IMR-90 (cell line): ENCODE measurements around the gene SELENOH. TPM values are rescaled to one million over a fixed set of nuclear protein-coding genes. Genes with fewer than 3 reads are reported as not detected.

Experiments
- ATAC-seq: fragments of 200-7000 bp; cut with Tn5 transposase; 2 replicates; pipeline ENCODE4 v1.9.1; 2020; ENCODE audit warnings: low read depth, mild to moderate bottlenecking, moderate library complexity
- BruUV-seq: library from RNA; stranded (reverse); fragments of 400-500 nt; replicated peaks from 2 replicates; lab custom pipeline; 2021; lab: Mats Ljungman, UMichigan
- CTCF ChIA-PET: fragments of 300-600 bp; formaldehyde crosslinking; extraction: SDS; loops from one replicate; lab custom pipeline; 2021; ENCODE audit warnings: antibody characterized with exemption; lab: Yijun Ruan, JAX
- POLR2A ChIA-PET: fragments of 300-600 bp; sonication (Branson Sonifier 250); formaldehyde crosslinking; loops from one replicate; lab custom pipeline; 2022; ENCODE audit warnings: antibody characterized with exemption; ENCODE audit not compliant: unreplicated experiment; lab: Charles Lee
- DNase-seq: peaks from one replicate; pipeline ENCODE4 v3.0.0; 2013
- H2AFZ ChIP-seq: replicated peaks from 2 replicates; pipeline ENCODE3; 2013; ENCODE audit warnings: low read length, mild to moderate bottlenecking; ENCODE audit not compliant: poor library complexity
- H2AK5ac ChIP-seq: 2 replicates; pipeline ENCODE4 v1.6.1; 2013; ENCODE audit warnings: low read depth, low read length, inconsistent platforms
- H2AK9ac ChIP-seq: replicated peaks from 2 replicates; pipeline ENCODE3; 2013; ENCODE audit warnings: mild to moderate bottlenecking, low read depth, low read length, moderate library complexity; ENCODE audit not compliant: poor library complexity
- H2BK120ac ChIP-seq: 2 replicates; pipeline ENCODE4 v1.6.1; 2013; ENCODE audit warnings: low read depth, low read length, inconsistent platforms
- H2BK15ac ChIP-seq: 3 replicates; pipeline ENCODE4 v1.6.1; 2013; ENCODE audit warnings: low read depth, low read length, inconsistent platforms
- H2BK20ac ChIP-seq: 2 replicates; pipeline ENCODE4 v1.6.1; 2013; ENCODE audit warnings: low read depth, mild to moderate bottlenecking, inconsistent platforms, low read length, moderate library complexity
- H2BK5ac ChIP-seq: 2 replicates; pipeline ENCODE4 v1.6.1; 2013; ENCODE audit warnings: mild to moderate bottlenecking, low read depth, low read length, inconsistent platforms; ENCODE audit not compliant: poor library complexity, severe bottlenecking
- H3K14ac ChIP-seq: replicated peaks from 2 replicates; pipeline ENCODE4 v1.6.1; 2013; ENCODE audit warnings: low read depth, low read length, inconsistent platforms
- H3K18ac ChIP-seq: 2 replicates; pipeline ENCODE4 v1.6.1; 2013; ENCODE audit warnings: low read depth, low read length, control low read depth
- H3K23ac ChIP-seq: 2 replicates; pipeline ENCODE4 v1.6.1; 2013; ENCODE audit warnings: low read depth, low read length, inconsistent platforms
- H3K27ac ChIP-seq: 2 replicates; pipeline ENCODE4 v1.5.1; 2013; ENCODE audit warnings: mild to moderate bottlenecking, control low read depth, low read length; ENCODE audit not compliant: insufficient read depth
- H3K27me3 ChIP-seq: 2 replicates; pipeline ENCODE4 v1.6.1; 2013; ENCODE audit warnings: low read length; ENCODE audit not compliant: control insufficient read depth, insufficient read depth
- H3K36me3 ChIP-seq: 2 replicates; pipeline ENCODE4 v1.6.1; 2013; ENCODE audit warnings: low read length, mixed read lengths; ENCODE audit not compliant: control insufficient read depth, insufficient read depth
- H3K4ac ChIP-seq: 2 replicates; pipeline ENCODE4 v1.6.1; 2013; ENCODE audit warnings: low read depth, low read length, inconsistent platforms
- H3K4me1 ChIP-seq: 2 replicates; pipeline ENCODE4 v1.6.1; 2013; ENCODE audit warnings: low read length, mixed read lengths; ENCODE audit not compliant: control insufficient read depth, insufficient read depth
- H3K4me2 ChIP-seq: 2 replicates; pipeline ENCODE4 v1.6.1; 2013; ENCODE audit warnings: low read depth, mild to moderate bottlenecking, control low read depth, low read length, moderate library complexity
- H3K4me3 ChIP-seq: 2 replicates; pipeline ENCODE4 v1.5.1; 2013; ENCODE audit warnings: low read depth, mild to moderate bottlenecking, control low read depth, low read length, moderate library complexity; ENCODE audit not compliant: insufficient read depth
- H3K56ac ChIP-seq: 2 replicates; pipeline ENCODE4 v1.6.1; 2013; ENCODE audit warnings: low read length, inconsistent platforms; ENCODE audit not compliant: insufficient read depth; ENCODE audit errors: extremely low read depth
- H3K79me1 ChIP-seq, 2 experiments: 2 replicates each; pipeline ENCODE4 v1.6.1; 2013; ENCODE audit warnings: low read length in 2 of 2, inconsistent platforms in 1 of 2, low read depth in 1 of 2
- H3K9ac ChIP-seq: 2 replicates; pipeline ENCODE4 v1.6.1; 2013; ENCODE audit warnings: low read depth, low read length, control low read depth
- H3K9me1 ChIP-seq: 2 replicates; pipeline ENCODE4 v1.6.1; 2013; ENCODE audit warnings: low read length, inconsistent platforms; ENCODE audit not compliant: insufficient read depth
- H3K9me3 ChIP-seq: 2 replicates; pipeline ENCODE4 v1.6.1; 2013; ENCODE audit warnings: low read length; ENCODE audit not compliant: control insufficient read depth, insufficient read depth
- H4K20me1 ChIP-seq: 2 replicates; pipeline ENCODE4 v1.6.1; 2013; ENCODE audit warnings: low read length, inconsistent platforms; ENCODE audit not compliant: insufficient read depth
- H4K5ac ChIP-seq: 2 replicates; pipeline ENCODE4 v1.6.1; 2013; ENCODE audit warnings: mild to moderate bottlenecking, low read depth, low read length, control low read depth
- H4K8ac ChIP-seq, 2 experiments: 2 replicates each; pipeline ENCODE4 v1.6.1; 2013; ENCODE audit warnings: low read depth in 2 of 2, low read length in 2 of 2, control low read depth in 1 of 2, inconsistent platforms in 1 of 2
- H4K91ac ChIP-seq: 2 replicates; pipeline ENCODE4 v1.6.1; 2013; ENCODE audit warnings: low read depth, low read length, inconsistent platforms; ENCODE audit not compliant: insufficient read depth
- CEBPB ChIP-seq: IDR thresholded peaks from 2 replicates; pipeline ENCODE4 v1.6.1; 2012; ENCODE audit warnings: low read depth, low read length, improper control_type of control experiment
- FOS ChIP-seq: fragments of 150-350 bp; IDR thresholded peaks from 2 replicates; pipeline ENCODE4 v1.6.1; 2016; ENCODE audit warnings: low read depth, low read length
- WGBS, 2 experiments: methylation state at CpG; one replicate each; pipeline versions ENCODE4 v1.1.5 to v1.1.7; 2013; ENCODE audit warnings: missing lambda C conversion rate in 2 of 2; ENCODE audit not compliant: insufficient read length in 1 of 2; ENCODE audit errors: extremely low coverage in 2 of 2; 5-methylcytosine and 5-hydroxymethylcytosine counted together
- dilution Hi-C: fragments of 300-500 bp; cut with HindIII; formaldehyde crosslinking; loops from one replicate; pipeline ENCODE4 v1.14.3; 2018; ENCODE audit warnings: low sequenced_read_pairs; ENCODE audit not compliant: unreplicated experiment
- in situ Hi-C: fragments of 300-500 bp; cut with MboI; formaldehyde crosslinking; loops from 3 replicates; pipeline ENCODE4 v1.14.3; 2019; ENCODE audit warnings: low sequenced_read_pairs, inconsistent platforms, mixed read lengths
- intact Hi-C: fragments of 100-400 bp; cut with micrococcal nuclease; formaldehyde crosslinking; loops from 2 replicates; pipeline ENCODE4 v1.10.0; 2022
- polyA plus RNA-seq, 3 experiments: library from polyadenylated mRNA; depleted of rRNA; stranded (reverse); fragments of >200 nt; gene quantifications; 2 replicates each; pipeline ENCODE4 v1.2.3, GENCODE V29; 2012; ENCODE audit warnings: low replicate concordance in 1 of 3
- total RNA-seq: library from RNA; depleted of rRNA; stranded (reverse); fragments of >200 nt; gene quantifications from 2 replicates; pipeline ENCODE4 v1.2.3, GENCODE V29; 2012

Gene SELENOH
- total and polyA plus RNA-seq, 2 of the 4 experiments (the other 2 are of a cell fraction): 40.3 to 107 TPM

DNA sequence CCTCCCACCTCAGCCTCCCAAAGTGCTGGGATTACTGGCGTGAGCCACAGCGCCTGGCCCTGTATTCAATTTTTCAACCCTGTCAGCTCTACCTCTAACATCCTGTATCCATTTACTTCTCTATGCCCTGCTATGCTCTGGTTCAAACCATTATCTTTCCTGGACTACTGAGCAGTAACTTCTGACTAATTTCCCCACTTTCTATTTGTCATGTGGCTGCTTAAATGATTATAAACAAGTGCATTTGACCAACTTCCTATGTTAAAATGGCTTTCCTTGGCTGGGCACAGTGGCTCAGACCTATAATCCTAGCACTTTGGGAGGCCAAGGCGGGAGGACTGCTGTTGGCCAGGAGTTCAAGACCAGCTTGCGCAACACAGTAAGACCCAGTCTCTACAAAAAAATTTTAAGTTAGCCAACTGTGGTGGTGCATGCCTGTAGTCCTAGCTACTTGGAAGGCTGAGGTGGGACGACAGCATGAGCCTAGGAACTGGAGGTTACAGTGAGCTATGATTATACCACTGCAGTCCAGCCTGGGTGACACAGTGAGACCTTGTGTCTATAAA lies 31.4 kb upstream of the SELENOH start:
- ChIA-PET POLR2A (no interaction called here), CTCF (interaction anchor here (0.8 kb wide), 1 partner anchor 22 kb away, joined by 3 read pairs; no protein-coding TSS in a partner anchor)
- TF ChIP-seq CEBPB: peak; percentile 69
- TF ChIP-seq FOS: no peak
- in situ Hi-C loops: no loop called here
- DNase-seq (no peak), ATAC-seq (no peak)
- Histone ChIP-seq H3K14ac (no peak overlapping the region), H3K9me1 (0 out of 2 replicates have a peak, but pooled peaks cover 3% of the 10 kb centered on the region), H2BK5ac (no peak overlapping the region), H3K36me3 (peaks cover 3% of the 10 kb centered on the region; the same call in 1 of the 2 replicates), H3K4me3 (no peak overlapping the region), H3K18ac (no peak overlapping the region), H3K27me3 (no peaks in the 10 kb centered on the region), H2BK20ac (no peak overlapping the region), H3K56ac (no peak overlapping the region), H3K23ac (no peak overlapping the region), H2AK5ac (no peak overlapping the region), H4K91ac (no peak overlapping the region), H3K9me3 (no peaks in the 10 kb centered on the region), H2AK9ac (no peak overlapping the region), H4K20me1 (0 out of 2 replicates have a peak, but pooled peaks cover 1% of the 10 kb centered on the region), H4K5ac (no peak overlapping the region), H3K79me1 (peaks cover 19 to 66% of the 10 kb centered on the region in 2 experiments), H3K4me2 (no peak overlapping the region), H3K4me1 (peaks cover 5% of the 10 kb centered on the region; the same call in 1 of the 2 replicates), H2AFZ (no peak overlapping the region), H3K9ac (no peak overlapping the region), H3K27ac (no peak overlapping the region), H3K4ac (no peak overlapping the region), H4K8ac (no peak overlapping the region), H2BK15ac (no peak overlapping the region), H2BK120ac (no peak overlapping the region)
- dilution Hi-C loops: no loop called here
- intact Hi-C loops: no loop called here
- WGBS, 2 experiments: 100% methylated on average over 1 of the region's 5 CpGs; no CpG with 5 or more reads in 1 of the 2 experiments
- BruUV-seq: no TSS peak
